ENCODE results near the gene NLRP6. TPM values are rescaled to one million over a fixed set of nuclear protein-coding genes. Genes with fewer than 3 reads are reported as not detected.

The NLRP6 gene
- total RNA-seq, 6 experiments from 2014 or later: not detected

- no peak for DNase-seq
- Mint-ChIP-seq H3K27ac (no peak overlapping the region), H3K9me3 (peaks cover 8% of the 10 kb centered on the region; the same call in 1 of the 2 replicates), H3K27me3 (ENCODE audit: insufficient read depth) (peaks cover 37% of the 10 kb centered on the region), H3K36me3 (ENCODE audit: low read depth) (no peaks in the 10 kb centered on the region), H3K4me3 (no peak overlapping the region), H3K4me1 (ENCODE audit: low read depth) (no peaks in the 10 kb centered on the region)
- TF ChIP-seq CTCF (IDR thresholded peaks at IDR 0.05): no peak
These were observed 2.7 kb downstream of the NLRP6 start for GRCh38 chr11:280706-281485.

- Mint-ChIP-seq H3K27ac (no peak overlapping the region), H3K4me3 (no peak overlapping the region), H3K36me3 (ENCODE audit: low read depth) (no peaks in the 10 kb centered on the region), H3K4me1 (ENCODE audit: low read depth) (no peaks in the 10 kb centered on the region), H3K9me3 (peaks cover 2% of the 10 kb centered on the region; the same call in 1 of the 2 replicates), H3K27me3 (ENCODE audit: insufficient read depth) (peaks cover 33% of the 10 kb centered on the region)
- TF ChIP-seq CTCF (IDR thresholded peaks at IDR 0.05): no peak
- no peak for DNase-seq
These were observed 3.4 kb downstream of the NLRP6 start for GRCh38 chr11:281486-282161.

- H3K27ac Mint-ChIP-seq: no peak overlapping the region
- H3K4me3 Mint-ChIP-seq: no peak overlapping the region
- H3K9me3 Mint-ChIP-seq: no peaks in the 10 kb centered on the region
- DNase-seq: no peak
- no peaks in the 10 kb centered on the region for H3K36me3 Mint-ChIP-seq (ENCODE audit: low read depth)
- no peak for TF ChIP-seq CTCF (IDR thresholded peaks at IDR 0.05)
- H3K27me3 Mint-ChIP-seq (ENCODE audit: insufficient read depth): peaks cover 31% of the 10 kb centered on the region
- H3K4me1 Mint-ChIP-seq (ENCODE audit: low read depth): no peaks in the 10 kb centered on the region
These were observed 4.0 kb downstream of the NLRP6 start for GRCh38 chr11:282171-282570.

GRCh38 chr11:282630-283360 is 4.6 kb downstream of the NLRP6 start:
- Mint-ChIP-seq H3K27me3 (ENCODE audit: insufficient read depth) (peaks cover 30% of the 10 kb centered on the region), H3K9me3 (no peaks in the 10 kb centered on the region), H3K4me1 (ENCODE audit: low read depth) (no peaks in the 10 kb centered on the region), H3K36me3 (ENCODE audit: low read depth) (no peaks in the 10 kb centered on the region), H3K4me3 (no peak overlapping the region), H3K27ac (no peak overlapping the region)
- no peak for TF ChIP-seq CTCF (IDR thresholded peaks at IDR 0.05)
- DNase-seq: no peak

GRCh38 chr11:283405-284104 is 5.3 kb downstream of the NLRP6 start:
- H3K4me1 Mint-ChIP-seq (ENCODE audit: low read depth): no peaks in the 10 kb centered on the region
- no peak for TF ChIP-seq CTCF (IDR thresholded peaks at IDR 0.05)
- H3K9me3 Mint-ChIP-seq: no peaks in the 10 kb centered on the region
- no peaks in the 10 kb centered on the region for H3K36me3 Mint-ChIP-seq (ENCODE audit: low read depth)
- no peak overlapping the region for H3K27ac Mint-ChIP-seq
- no peak overlapping the region for H3K4me3 Mint-ChIP-seq
- no peak for DNase-seq
- H3K27me3 Mint-ChIP-seq (ENCODE audit: insufficient read depth): peaks cover 25% of the 10 kb centered on the region

Measured in HFFc6 (cell line).